Measurements from ENCODE around the gene NIPBL. TPM values are rescaled to one million over a fixed set of nuclear protein-coding genes. Genes with fewer than 3 reads are reported as not detected.

Gene NIPBL
- total RNA-seq, 1 donor from 2014 or later, result 61.5 TPM

DNA sequence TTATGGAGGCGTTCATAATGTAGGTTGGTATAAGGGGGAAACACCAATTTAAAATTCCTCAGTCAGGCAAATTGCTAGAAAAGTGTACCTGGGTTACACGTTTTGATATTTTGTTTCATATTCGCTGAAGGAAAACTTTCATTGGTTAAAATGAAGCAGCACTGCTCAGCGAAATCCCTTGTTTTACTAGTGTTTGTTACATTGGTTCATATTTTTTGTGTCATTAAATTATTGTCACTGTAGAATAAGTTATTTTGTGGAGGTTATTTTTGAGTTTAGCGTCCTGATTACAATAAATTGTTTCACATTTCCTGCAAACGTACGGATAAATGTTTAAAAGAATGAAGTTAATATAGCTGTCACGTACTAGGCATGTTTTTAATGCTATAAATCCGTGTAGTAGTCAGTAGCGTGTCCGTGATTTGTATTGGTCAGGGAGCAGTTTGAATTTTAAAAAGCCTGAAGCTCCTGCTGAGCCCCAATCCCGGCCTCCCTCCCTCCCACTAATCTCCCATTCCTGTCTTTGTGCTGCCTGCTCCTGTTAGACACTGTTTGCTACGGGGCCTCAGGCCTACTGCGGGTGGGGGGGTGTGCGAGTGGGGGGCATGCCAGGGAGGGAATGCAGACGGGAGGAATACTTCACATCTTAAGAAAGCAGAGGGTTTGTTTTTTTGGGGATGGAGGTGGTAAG, 2.0 kb downstream of the NIPBL start:
- Mint-ChIP-seq H3K27me3 (ENCODE audit: unreplicated experiment) (peaks cover 13% of the 10 kb centered on the region), H3K4me1 (ENCODE audit: unreplicated experiment) (peaks cover 14% of the 10 kb centered on the region), H3K4me3 (ENCODE audit: unreplicated experiment) (peak overlapping the region; percentile 96), H3K27ac (ENCODE audit: unreplicated experiment) (peak overlapping the region; percentile 99), H3K36me3 (ENCODE audit: low read depth, unreplicated experiment) (peaks cover 6% of the 10 kb centered on the region), H3K9me3 (ENCODE audit: unreplicated experiment) (no peaks in the 10 kb centered on the region)
- TF ChIP-seq, protein P1, sequence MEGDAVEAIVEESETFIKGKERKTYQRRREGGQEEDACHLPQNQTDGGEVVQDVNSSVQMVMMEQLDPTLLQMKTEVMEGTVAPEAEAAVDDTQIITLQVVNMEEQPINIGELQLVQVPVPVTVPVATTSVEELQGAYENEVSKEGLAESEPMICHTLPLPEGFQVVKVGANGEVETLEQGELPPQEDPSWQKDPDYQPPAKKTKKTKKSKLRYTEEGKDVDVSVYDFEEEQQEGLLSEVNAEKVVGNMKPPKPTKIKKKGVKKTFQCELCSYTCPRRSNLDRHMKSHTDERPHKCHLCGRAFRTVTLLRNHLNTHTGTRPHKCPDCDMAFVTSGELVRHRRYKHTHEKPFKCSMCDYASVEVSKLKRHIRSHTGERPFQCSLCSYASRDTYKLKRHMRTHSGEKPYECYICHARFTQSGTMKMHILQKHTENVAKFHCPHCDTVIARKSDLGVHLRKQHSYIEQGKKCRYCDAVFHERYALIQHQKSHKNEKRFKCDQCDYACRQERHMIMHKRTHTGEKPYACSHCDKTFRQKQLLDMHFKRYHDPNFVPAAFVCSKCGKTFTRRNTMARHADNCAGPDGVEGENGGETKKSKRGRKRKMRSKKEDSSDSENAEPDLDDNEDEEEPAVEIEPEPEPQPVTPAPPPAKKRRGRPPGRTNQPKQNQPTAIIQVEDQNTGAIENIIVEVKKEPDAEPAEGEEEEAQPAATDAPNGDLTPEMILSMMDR (IDR thresholded peaks at IDR 0.05; ENCODE audit: unreplicated experiment), result no peak
- DNase-seq (ENCODE audit: low spot score), result peak; percentile 23

DNA sequence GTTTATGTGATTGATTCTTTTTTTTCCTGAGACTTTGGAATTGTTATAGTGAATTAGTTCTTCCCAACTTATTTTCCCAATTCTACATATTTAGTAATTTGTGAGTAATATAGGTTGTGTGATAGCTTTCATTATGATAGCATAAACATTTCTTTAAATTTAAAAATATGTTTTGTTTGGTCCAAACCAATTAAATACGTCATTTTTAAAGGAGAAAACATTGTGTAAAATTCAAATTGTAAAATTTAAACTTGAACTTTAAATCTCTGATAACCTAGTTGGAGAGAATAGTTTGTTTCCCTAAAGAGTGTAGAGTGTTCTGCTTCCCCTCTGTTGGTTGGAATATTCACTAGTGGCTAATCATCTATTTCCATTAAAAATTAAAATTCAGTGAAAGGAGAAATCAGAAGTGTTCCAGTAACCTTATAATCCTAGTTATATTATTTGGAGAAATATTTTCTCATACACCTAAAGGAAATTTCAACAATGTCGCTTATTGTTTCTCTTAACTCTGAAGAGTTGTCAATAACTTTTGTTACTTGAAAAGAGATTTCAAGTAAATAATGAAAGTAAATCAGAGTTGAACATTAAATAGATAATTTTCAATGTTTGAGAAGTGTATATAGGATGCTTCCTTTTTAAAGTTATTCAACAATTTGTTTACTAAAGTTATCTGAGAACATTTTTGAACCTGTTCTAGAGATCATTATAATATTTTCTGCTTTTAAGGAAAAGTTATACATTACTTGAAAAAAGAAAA, 2.9 kb downstream of the NIPBL start:
- no peak for DNase-seq (ENCODE audit: low spot score)
- H3K4me3 Mint-ChIP-seq (ENCODE audit: unreplicated experiment), result peak overlapping the region; percentile 96
- peaks cover 12% of the 10 kb centered on the region for H3K27me3 Mint-ChIP-seq (ENCODE audit: unreplicated experiment)
- TF ChIP-seq, protein P1 (IDR thresholded peaks at IDR 0.05; ENCODE audit: unreplicated experiment), result no peak
- no peak overlapping the region for H3K27ac Mint-ChIP-seq (ENCODE audit: unreplicated experiment)
- peaks cover 6% of the 10 kb centered on the region for H3K36me3 Mint-ChIP-seq (ENCODE audit: low read depth, unreplicated experiment)
- H3K4me1 Mint-ChIP-seq (ENCODE audit: unreplicated experiment), result peaks cover 12% of the 10 kb centered on the region
- no peaks in the 10 kb centered on the region for H3K9me3 Mint-ChIP-seq (ENCODE audit: unreplicated experiment)

DNA sequence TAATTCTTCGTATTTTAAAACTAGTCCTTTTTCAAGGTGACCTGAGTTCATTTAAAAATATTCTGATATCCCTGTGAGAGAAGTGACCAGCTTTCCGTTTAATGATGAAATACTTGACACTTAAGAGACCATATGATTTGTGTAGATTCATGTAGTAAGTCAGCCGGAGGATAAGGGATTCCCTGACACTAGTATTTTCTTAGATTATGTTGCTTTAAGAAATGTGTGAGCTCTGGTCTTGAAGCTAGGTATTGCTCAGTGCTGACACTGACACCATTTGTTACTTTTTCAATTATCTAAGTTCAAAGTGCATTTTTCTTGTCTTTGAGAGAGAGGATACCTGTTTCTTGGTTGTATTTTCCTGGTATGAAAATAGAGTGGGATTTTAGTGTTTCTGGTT, 4.2 kb downstream of the NIPBL start:
- Mint-ChIP-seq H3K27me3 (ENCODE audit: unreplicated experiment) (peaks cover 13% of the 10 kb centered on the region), H3K9me3 (ENCODE audit: unreplicated experiment) (no peaks in the 10 kb centered on the region), H3K4me1 (ENCODE audit: unreplicated experiment) (peaks cover 11% of the 10 kb centered on the region), H3K36me3 (ENCODE audit: low read depth, unreplicated experiment) (peaks cover 10% of the 10 kb centered on the region), H3K27ac (ENCODE audit: unreplicated experiment) (peak overlapping the region; percentile 15), H3K4me3 (ENCODE audit: unreplicated experiment) (no peak overlapping the region)
- TF ChIP-seq, protein P1 (IDR thresholded peaks at IDR 0.05; ENCODE audit: unreplicated experiment), result no peak
- DNase-seq (ENCODE audit: low spot score), result no peak

DNA sequence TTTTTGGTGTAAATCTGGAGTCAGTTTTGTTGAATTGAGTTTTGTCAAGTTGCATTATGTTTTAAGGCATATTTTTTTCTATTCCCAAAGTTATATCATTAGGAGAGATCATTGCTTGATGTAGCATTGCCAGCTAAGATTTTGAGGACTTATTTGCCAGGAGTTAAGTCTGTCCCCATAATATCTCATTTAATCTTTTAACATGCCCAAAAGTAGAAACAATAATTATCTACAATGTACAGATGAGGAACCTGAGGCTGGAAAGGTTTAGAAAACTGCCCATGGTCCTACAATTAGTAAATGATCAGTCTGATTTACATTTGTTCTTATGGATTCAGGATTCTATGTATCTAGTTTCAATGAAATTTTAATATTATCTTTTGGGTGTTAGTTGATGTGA, 4.7 kb downstream of the NIPBL start:
- no peak overlapping the region for H3K4me3 Mint-ChIP-seq (ENCODE audit: unreplicated experiment)
- TF ChIP-seq, protein P1 (IDR thresholded peaks at IDR 0.05; ENCODE audit: unreplicated experiment), result no peak
- H3K36me3 Mint-ChIP-seq (ENCODE audit: low read depth, unreplicated experiment), result peaks cover 11% of the 10 kb centered on the region
- no peak overlapping the region for H3K27ac Mint-ChIP-seq (ENCODE audit: unreplicated experiment)
- DNase-seq (ENCODE audit: low spot score), result no peak
- H3K9me3 Mint-ChIP-seq (ENCODE audit: unreplicated experiment), result no peaks in the 10 kb centered on the region
- H3K27me3 Mint-ChIP-seq (ENCODE audit: unreplicated experiment), result peaks cover 11% of the 10 kb centered on the region
- H3K4me1 Mint-ChIP-seq (ENCODE audit: unreplicated experiment), result peaks cover 11% of the 10 kb centered on the region

DNA sequence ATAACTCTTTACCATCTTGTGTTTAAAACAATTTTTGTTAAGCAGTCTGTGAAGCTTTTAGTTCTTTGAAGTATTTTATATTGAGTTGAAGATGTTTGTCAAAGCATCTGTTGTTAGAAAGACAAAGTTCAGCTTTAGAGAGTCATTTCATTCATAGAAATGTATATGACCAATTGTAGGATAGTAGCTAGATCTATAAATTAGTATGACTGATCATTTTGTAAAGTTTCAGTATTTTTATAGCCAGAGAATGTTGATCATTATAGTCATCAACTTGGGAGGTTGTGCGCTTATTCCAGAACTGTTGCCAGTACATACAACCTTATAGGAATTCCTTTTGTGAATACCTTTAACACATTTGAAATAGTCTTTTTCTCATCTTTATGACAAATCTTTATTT, 5.2 kb downstream of the NIPBL start:
- Mint-ChIP-seq H3K4me3 (ENCODE audit: unreplicated experiment) (no peak overlapping the region), H3K36me3 (ENCODE audit: low read depth, unreplicated experiment) (peaks cover 11% of the 10 kb centered on the region), H3K4me1 (ENCODE audit: unreplicated experiment) (peaks cover 11% of the 10 kb centered on the region), H3K27me3 (ENCODE audit: unreplicated experiment) (peaks cover 11% of the 10 kb centered on the region), H3K27ac (ENCODE audit: unreplicated experiment) (no peak overlapping the region), H3K9me3 (ENCODE audit: unreplicated experiment) (no peaks in the 10 kb centered on the region)
- DNase-seq (ENCODE audit: low spot score), result no peak
- TF ChIP-seq, protein P1 (IDR thresholded peaks at IDR 0.05; ENCODE audit: unreplicated experiment), result no peak
